Measurements from ENCODE around the gene P4HB.
A peak's percentile ranks its signal among the peaks of the same experiment; 100 is the strongest.

P4HB gene

DNA sequence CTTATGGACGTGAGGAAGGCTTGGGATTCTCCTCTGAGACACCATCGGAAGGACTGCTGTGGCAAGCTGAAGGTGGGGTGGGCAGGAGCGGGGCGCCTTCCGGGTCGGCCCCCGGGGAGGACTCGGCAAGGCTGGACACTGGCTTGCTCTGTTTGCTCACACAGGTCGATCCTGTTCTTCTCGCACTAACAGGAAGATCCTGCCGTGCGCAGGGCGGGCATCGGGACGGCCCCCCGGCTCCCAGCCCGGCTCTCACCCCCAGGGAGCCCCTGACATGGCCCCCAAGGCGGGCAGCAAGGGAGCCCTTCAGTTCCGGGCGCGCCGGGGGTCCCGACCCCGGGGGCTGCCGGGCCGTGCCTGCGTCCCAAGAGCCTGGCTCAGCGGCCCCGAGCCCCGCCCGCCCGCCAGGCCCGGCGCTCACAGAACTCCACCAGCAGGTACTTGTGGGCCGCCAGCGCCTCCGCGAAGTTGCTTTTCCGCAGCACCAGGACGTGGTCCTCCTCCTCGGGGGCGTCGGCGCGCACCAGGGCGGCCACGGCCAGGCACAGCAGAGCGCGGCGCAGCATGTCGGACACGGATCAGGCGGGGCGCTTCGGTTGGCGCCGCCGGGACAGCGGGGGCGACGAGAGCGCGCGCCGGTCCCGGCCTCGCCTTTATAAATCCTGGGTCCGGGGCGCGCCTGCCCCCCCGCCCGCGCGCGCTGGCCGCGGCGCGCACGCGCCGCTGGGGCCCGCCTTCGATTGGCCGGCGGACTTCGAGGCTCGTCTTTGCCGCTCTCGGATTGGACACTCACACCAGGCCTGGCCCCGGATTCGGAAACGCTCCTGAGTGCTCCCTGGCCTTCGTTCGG is at the start of gene P4HB:
Gene P4HB, minus strand, starts transcription at position 630 of the 850 bp plus-strand sequence. Its CDS starts 64 bp downstream, at position 566.
- peak; percentile 97 for DNase-seq

DNA sequence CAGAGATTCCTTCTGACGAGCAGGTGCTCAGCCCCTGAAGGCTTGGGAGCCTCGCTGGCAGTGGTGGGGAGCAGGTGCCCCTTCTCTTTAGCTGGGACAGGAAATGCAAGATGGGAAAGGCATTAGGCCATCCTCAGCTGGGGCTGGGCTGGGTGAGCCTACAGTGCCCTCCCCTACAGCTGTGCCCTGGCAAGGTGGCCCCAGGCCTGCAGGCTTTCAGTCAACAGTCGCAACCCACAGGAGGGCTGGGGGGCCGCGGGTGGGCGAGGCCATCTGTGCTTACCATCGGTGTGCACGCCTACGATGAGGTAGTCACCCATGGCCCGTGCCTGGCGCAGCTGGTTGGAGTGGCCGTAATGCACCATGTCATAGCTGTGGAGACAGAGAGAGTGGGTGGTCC is 48.9 kb upstream of the P4HB start:
- DNase-seq: no peak

DNA sequence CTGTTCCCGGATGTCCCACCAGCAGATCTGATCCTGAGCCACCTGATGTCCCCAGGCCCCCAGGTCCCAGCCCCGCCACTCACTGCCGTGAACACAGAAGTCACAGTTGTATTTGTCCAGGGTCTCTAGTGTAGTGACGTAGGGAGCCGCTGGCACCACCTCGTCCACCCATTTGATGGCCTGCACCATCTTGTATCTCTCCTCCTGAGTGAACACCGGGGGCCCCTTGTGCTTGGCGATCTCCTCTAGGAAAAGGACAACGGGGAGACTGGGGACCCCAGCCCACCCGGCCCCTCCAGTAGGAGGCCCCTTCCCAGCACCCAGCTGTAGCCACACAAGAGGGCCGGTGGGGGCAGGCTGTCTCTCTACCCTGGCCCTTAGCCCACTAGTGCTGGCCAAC is 48.5 kb upstream of the P4HB start:
- no peak for DNase-seq

DNA sequence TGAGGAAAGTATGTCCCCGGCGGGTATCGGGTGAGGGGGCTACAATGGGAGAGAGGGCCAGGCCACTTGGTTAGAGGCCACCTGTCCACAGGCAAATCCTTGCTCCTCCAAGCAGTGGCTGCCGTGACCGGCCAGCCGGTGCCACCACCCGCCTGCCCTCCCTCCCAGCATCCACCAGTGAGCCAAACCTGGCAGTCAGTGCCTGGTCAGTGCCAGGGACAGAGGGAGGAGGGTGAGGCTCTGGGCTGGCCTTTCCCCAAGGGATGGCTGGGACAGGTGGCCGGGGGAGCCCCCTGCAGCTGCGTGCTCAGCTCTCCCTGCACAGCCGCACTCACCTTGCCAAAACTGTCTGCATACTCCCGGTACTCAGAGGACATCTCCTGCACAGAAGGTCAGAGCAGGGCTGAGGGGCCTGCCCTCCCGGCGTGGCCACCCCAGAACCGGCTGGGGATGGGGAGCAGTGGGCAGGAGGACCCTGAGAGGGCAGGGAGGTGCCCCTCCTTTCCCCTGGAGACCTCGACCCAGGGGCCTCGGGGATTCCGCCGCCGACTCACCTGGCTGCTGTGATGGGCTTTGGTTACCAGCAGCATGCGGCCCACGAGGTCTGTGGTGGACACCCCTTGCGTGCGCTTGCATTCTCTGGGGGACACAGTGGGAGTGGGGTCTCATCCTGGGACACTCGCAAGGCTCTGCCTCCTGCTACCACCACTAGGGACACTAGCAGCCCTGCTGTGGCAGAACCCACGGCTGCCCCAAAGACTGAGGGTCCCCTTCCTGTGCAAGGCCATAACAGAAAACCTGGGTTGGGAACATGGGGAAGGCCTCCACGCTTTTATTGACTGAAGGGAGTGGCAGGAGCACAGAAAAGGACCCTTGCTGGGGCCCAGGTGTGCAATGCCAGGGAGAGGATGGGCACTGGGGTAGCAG is 47.1 kb upstream of the P4HB start:
- DNase-seq: no peak

DNA sequence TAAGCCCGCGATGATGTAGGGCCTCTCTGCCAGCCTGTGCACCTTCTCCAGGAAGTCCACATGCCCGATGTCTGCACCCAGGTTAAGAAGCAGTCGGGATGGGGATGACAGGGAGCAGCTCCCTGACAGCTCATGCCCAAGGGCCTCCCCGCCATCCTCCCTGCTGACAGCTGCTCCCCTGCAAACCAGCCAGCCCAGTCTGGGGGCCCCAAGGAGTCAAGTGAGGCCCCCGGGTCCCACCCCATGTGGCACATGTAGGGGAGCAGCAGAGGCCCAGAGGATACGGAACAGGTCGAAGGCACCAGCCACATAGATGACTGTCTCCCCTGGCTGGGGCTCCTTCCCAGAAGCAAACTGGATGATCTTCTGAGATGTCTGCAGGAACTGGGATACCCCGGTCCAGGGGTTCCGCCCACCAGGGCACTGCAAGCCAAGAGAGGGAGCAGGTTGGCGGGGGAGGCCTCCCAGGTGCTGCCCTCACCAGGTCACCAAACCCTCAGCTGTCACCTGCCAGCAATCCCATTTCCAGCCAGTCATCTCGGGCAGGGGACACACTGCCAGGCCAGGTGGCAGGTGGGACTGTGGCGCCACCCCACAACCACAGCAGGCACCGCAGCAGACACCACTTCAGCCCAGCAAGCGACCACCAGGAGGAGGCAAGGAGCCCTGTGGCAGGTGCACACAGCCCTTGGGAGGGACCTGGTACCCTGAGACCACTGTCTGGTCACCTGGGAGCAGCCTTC is 46.3 kb upstream of the P4HB start:
- DNase-seq: no peak

DNA sequence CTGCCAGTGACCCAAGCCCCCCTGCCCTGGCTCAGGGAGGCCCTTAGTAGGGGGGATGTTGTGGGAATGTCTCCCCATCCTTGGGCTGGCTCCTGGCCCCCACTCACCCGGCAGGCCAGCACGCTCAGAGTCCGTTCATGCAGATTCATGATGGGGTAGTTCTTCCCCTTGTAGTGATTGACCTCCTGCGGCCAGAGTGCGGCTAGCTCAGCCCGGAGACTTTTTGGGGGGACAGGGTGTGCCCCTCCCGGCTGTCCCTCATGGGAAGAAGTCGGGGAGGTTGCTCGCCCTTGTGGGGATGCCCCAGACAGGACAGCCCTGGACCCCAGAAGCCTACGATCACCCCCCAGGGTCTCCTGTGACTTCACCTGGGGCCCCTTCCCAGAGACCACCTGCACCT is 45.7 kb upstream of the P4HB start:
- DNase-seq: no peak

DNA sequence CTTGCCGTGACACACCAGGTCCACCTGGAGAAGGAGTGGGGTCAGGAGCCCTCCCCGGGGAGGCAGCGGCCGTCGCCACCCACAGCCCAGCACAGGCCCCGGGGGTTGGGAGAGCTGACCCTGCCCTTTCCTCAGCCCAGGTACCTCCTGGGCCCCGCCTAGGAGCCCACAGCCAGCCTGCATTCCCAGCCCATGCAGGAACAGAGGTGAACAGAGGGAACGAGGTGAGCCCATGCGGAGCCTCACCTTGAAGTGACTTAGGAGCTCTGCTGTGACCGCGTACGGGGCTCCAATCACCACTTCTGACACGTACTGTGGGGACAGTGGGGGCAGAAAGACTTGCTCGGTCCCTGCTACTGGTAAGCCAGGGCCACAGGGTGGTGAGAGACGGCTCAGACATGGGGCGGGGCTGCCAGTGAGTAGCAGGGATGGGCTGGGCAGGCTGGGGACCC is 45.1 kb upstream of the P4HB start:
- no peak for DNase-seq

DNA sequence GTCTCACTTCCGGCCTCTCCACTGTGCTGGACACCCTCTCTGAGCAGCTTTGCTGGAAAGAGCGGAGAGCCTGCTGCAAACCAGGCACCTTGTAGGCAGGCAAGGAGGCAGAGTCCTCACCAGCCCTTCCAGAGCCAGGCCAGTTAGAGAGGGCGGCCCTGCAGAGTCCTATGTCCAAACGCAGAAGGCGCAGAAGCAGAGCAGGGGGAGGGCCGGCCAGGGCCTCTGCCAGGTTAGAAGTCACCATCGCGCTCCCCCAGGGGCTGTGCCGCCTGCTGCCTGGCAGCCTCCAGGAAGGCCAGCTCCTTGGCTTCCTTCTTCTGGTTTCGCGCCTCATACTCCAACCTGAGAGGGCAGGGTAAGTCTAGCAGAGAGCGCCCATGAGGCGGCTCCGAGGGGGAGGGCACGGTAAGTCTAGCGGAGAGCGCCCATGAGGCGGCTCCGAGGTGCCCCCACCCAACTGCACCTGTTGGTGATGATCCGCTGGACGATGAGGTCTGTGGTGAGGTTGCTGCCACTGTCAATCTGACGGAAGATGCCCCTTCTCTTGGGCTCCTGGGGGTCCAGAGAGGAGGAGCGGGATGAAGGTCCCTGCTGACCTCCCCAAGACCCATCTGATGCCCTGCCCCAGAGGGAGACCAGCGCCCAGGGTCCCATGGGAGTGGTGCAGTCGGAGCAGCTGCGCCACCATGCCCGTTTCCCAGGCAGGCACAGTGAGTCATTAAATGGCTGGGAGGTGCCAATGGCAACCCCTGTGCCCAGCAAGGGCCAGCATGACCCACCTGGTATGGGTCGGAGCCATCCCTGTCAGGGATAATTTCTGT is 44.5 kb upstream of the P4HB start:
- no peak for DNase-seq

DNA sequence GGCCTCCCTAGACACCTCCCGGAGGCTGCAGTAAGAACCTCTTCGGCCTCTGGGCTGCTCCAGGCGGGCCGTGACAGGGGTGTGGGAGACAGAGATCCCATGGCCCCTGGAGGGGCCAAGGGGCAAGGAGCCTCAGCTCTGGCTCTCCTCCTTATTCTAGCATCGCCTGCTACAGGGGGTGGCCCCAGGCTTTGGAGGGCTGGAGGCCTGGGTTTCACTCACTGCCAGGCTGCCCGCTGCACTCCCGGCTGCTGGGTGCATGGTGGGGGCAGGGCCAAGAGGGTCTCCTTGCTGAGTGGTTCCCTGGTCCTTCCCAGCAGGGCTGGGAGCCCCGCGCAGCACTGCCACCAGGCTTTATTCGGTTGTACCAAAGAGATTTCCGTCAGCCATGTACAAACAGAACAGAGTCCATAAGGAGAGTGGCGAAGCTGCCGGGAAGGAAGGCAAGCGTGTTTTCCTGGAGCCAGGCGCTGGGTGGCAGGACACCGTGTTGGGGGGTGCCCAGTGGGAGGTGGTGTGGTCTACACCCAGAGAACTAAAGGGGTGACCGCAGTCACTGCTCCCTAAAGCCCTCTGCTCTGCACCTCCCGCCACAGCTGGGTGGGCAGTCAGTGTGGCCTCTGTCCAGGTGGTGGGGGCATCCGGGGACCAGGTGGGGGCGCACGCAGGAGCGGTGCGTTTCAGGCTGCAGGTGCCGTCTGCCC is 43.7 kb upstream of the P4HB start:
- no peak for DNase-seq

DNA sequence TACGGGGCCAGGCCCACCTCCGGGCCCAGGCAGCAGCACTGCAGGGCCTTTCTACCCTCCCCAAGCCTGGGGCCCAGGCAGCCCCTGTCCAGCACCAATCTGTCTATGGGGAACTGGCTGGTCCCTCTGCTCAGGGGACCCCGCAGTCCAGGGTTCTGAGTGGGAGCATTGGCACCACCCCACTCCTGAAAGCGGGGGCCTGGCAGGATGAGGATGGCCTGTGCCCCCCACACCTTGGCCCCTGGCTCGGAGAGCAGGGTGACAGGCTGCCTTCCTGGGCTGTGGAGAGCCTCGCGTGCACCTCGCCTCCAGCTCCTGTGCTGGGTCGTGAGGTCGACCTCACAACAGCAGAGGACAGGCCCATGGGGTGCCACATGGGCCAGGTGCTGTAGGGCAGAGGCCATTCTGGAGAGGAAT is 43.1 kb upstream of the P4HB start:
- no peak for DNase-seq

DNA sequence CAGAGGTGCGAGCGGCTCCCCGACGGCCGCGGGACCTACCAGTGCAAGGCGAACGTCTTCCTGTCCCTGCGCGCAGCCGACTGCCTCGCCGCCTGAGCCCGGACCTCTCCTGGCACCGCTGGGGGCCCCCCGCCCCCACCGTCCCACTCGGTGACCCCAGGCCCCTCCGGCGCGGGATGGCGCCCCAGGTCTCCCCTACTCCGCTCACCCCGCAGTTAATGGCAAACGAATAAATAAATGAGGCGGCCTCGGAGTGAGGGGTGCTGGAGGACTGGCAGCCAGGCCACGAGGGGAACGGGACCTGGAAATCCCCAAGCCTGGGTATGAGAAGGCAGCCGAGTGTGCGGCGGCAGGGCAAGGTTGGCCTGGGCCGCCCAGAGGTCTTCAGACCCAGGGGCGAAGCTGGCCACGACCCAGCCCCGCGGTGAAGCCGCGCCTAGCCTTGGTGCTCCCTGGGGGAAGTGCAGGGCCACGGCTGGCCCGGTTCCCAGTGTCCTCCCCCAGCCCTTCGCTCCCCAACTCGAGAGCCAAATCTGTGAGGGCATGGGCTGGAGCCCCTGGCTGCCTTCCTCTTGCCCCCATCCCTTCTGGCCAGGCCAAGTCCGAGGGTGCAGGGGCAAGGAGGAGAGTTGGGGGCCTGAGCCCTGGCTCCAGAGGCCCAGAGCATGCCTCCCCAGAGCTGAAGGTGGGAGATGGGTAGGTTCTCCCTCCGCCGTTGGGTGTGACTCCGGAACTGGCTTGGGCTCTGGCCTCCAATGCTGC is 42.5 kb upstream of the P4HB start:
- no peak for DNase-seq

DNA sequence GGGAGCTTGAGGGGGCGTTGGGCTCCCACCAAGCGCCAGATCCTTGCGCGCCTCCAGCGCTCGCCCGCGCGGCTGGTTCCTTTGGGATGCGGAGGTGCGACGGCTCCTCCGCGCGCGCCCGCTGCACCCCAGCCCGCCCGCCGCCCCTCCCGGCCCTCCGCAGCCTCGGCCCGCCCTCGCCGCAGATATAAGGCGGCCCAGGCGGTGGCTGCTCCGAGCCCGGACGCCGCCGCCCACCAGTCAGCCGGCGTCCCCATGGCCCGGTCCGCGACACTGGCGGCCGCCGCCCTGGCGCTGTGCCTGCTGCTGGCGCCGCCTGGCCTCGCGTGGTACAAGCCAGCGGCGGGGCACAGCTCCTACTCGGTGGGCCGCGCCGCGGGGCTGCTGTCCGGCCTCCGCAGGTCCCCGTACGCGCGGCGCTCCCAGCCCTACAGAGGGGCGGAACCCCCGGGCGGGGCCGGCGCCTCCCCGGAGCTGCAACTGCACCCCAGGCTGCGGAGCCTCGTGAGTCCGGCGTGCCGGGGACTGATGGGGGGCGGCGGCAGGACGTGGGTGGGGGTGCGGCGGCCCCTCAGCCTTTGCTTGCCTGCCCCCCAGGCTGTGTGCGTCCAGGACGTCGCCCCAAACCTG is 41.8 kb upstream of the P4HB start, which contains the start of gene NPB:
Gene NPB, plus strand, starts transcription at position 216 of the 630 bp plus-strand sequence. Its CDS starts 40 bp downstream, at position 256.
- no peak for DNase-seq

DNA sequence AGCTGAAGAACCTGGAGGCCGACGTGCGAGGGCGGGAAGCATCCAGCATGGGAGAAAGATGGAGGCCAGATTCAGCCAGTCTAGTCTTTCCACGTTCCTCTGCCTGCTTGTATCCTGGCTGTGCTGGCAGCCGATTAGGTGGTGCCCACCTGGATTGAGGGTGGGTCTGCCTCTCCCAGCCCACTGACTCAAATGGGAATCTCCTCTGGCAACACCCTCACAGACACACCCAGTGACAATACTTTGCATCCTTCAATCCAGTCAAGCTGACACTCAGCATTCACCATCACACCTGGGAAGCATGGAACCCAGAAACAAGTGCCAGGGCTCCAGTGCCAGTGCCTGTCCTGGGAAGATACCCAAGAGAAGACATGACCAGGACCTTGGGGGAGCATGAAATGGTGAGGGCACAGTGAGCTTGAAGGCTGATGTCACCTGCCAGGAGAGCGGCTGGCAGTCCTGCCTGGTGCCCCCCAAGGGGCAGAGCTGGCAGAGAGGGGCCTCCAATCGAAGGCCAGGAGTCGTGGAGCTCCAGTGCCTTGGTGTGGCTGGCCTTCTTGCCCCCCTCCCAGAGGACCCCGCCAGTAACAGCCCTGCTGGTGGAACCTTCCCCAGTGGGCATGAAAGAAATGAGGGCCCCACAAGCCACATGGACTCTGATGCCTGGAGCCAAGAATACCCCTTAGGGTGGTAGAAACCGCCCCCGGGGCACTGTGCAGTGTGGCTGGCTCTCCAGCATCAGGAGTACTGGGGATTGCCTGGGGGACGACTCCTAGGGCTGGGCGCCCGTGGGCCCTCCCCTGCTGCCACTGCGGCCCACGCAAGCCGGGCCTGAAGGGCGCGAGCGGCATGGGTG is 41.1 kb upstream of the P4HB start:
- DNase-seq: no peak

DNA sequence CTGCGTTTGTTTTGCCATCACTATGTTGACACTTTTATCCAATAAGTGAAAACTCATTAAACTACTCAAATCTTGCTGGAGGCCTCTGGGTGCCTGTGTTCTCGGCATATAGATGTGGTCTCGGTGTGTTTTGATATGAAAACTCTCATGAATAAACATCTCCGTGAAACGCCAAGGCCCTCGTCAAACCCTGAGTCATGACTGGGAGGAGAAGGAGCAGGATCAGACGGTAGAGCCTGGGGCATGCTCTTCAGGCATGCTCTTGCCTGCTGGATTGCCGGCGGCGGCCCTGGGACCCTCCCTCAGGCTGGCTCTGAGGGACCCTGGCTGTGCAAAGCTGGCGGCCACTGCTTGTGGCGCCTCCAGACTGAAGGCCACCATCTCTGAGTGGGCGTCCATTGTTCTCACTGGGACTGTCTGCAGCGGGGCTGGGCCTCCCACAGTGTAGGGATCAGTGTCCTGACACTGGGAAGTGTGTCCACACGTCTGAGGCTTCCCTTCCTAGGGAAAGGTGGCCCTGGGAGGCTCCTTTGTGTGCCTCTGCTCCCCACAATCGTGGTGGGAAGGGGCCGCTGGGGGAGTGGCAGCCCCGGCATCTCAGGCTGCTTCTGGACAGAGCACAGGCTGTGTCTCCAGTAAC is 40.0 kb upstream of the P4HB start:
- no peak for DNase-seq

DNA sequence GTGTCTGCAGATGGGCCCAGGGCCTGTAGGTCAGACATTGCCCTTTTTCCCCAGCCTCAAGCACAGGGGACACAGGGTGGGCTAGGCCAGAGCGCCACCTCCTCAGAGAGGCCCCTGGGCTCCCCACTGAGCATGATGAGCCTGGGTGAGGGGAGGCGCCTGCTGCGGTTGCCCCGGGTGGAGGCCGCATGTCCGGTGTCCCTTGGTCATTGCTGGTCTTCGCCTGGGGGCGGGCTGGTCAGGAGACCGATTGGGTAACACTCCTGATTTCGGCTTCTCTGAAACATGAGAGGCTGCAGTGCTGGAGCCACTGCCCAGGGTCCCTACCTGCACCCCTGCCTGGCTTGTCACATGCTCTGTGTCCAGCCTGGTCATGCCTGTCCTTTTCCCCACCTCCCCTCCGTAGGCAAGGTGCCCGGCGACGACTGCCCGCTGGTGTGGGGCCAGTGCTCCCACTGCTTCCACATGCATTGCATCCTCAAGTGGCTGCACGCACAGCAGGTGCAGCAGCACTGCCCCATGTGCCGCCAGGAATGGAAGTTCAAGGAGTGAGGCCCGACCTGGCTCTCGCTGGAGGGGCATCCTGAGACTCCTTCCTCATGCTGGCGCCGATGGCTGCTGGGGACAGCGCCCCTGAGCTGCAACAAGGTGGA is 39.3 kb upstream of the P4HB start:
- DNase-seq: no peak

DNA sequence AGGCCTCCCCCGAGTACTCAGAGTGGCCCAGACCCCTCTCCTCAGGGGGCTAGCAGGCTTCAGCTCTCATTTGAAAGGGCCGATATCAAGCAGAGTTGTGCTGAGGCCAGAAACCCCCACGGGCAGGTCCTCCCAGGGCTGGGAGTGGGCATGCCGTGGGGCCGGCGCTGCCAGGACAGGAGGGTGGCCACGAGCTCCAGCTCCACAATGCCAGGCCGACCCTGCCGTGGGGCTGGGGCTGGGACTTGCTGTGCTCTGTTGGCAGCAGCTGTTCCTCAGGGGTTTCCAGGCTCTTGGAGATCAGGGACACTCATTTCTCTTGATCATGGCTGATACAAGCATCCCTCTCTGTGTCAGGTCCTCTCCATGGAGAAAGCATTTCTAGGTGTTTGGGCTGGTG is 38.5 kb upstream of the P4HB start:
- DNase-seq: no peak

DNA sequence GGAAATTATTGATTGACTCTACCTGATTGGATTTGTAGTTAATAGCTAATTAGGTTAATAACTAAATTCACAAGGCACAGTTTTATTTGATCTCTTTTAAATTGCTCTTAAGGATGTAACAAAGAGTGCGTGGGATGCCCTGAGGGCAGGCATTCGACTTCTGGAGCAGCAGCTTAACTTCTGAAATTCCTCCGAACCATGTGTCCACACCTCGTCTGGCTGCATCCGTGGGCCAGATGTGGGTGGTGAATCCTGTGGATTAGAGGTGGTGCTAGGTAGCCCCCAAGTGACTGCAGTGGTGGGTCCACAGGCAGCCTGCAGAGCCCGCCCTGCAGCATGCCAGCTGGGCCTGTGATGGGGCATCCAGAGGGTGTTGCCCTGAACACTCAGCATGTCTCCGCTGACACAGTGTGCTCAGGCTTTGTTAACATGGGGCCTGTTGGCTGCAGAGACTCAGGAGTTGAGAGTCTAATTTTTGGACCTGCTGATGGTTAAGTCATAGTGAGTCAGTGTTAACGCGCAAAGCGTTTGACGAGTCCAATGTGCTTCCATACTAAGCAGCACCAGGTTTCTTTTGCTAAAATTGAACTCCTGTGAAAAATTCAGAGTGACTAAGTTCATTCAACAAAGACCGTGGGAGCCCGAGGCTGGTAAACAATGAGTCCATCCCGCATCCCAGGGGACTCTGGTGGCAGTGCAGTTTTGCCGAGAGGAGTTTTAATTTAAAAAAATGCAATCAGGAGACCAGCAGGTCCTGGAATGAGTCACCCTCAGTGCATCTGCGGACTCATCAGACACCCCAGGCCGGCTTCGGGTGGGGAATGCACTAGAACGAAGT is 37.9 kb upstream of the P4HB start:
- no peak for DNase-seq

All from activated CD8-positive, alpha-beta memory T cell treated with anti-CD3 and anti-CD28 coated beads, Interleukin-2, amount 50 U/mL, for 48 hours (primary cell).